HepG2 (cell line): ENCODE measurements around the gene IL1A. TPM values are rescaled to one million over a fixed set of nuclear protein-coding genes. Genes with fewer than 3 reads are reported as not detected.

Source experiments
- ATAC-seq: fragments of 200-7000 bp; cut with Tn5 transposase; 3 replicates; pipeline ENCODE4 v1.9.1; 2020; ENCODE audit warnings: mild to moderate bottlenecking, moderate library complexity
- BruUV-seq: library from RNA; stranded (reverse); fragments of 400-500 nt; replicated peaks from 2 replicates; lab custom pipeline; 2021; lab: Mats Ljungman, UMichigan
- CTCF ChIA-PET: fragments of 300-600 bp; formaldehyde crosslinking; extraction: SDS; loops from one replicate; lab custom pipeline; 2021; ENCODE audit warnings: low total read pairs, inconsistent platforms, low intra/inter-chr PET ratio; lab: Yijun Ruan, JAX
- POLR2A ChIA-PET: fragments of 350-600 bp; sonication (Branson Sonifier 250); formaldehyde crosslinking; loops from one replicate; lab custom pipeline; 2020; ENCODE audit warnings: antibody characterized with exemption, inconsistent platforms; lab: Yijun Ruan, JAX
- DNase-seq: peaks from one replicate; pipeline ENCODE4 v3.0.0-alpha.2; 2015; ENCODE audit warnings: low spot score
- FAIRE-seq: peaks from 3 replicates; lab custom pipeline; 2011; peaks lifted over from hg19 to GRCh38; lab: Jason Lieb, UNC
- H2AFZ ChIP-seq: one replicate; pipeline ENCODE4 v1.6.1; 2011; ENCODE audit warnings: low read length, inconsistent platforms
- H3K27ac ChIP-seq: fragments of 300-600 bp; 3 replicates; pipeline ENCODE4 v1.8.0; 2011; ENCODE audit warnings: mixed run types, mild to moderate bottlenecking, mixed read lengths, low read length, inconsistent platforms; ENCODE audit not compliant: insufficient read depth; ENCODE audit errors: extremely low read length
- H3K27me3 ChIP-seq, 2 experiments: fragments of 200-600 bp in 1 of 2; 2 replicates in 1 of 2; 3 replicates in 1 of 2; pipeline versions ENCODE4 v1.6.0 to v1.8.0; 2011; ENCODE audit warnings: low read length in 2 of 2, mild to moderate bottlenecking in 2 of 2, moderate library complexity in 2 of 2, inconsistent platforms in 1 of 2; ENCODE audit not compliant: insufficient read depth in 2 of 2, control insufficient read depth in 1 of 2
- H3K36me3 ChIP-seq, 2 experiments: fragments of 200-600 bp in 1 of 2; replicated peaks in 1 of 2; 2 replicates in 1 of 2; 3 replicates in 1 of 2; pipeline versions ENCODE4 v1.5.1 to v1.8.0; 2011; ENCODE audit warnings: low read length in 2 of 2, inconsistent platforms in 1 of 2; ENCODE audit not compliant: insufficient read depth in 2 of 2, control insufficient read depth in 1 of 2
- H3K4me1 ChIP-seq: 2 replicates; pipeline ENCODE4 v1.5.1; 2012; ENCODE audit warnings: low read length, inconsistent platforms; ENCODE audit not compliant: insufficient read depth
- H3K4me2 ChIP-seq: 2 replicates; pipeline ENCODE4 v1.6.0; 2011; ENCODE audit warnings: low read depth, low read length, inconsistent platforms
- H3K4me3 ChIP-seq, 3 experiments: fragments of 200-600 bp in 1 of 3; sonication (generic), shearing (Covaris generic) in 1 of 3; replicated peaks in 1 of 3; 2 replicates each; pipeline ENCODE4 v1.5.1; 2011 to 2016; ENCODE audit warnings: low read length in 3 of 3, inconsistent platforms in 2 of 3, low read depth in 2 of 3, mild to moderate bottlenecking in 2 of 3, control low read depth in 1 of 3, mixed read lengths in 1 of 3; ENCODE audit not compliant: insufficient read depth in 1 of 3
- H3K79me2 ChIP-seq: one replicate; pipeline ENCODE4 v1.6.1; 2011; ENCODE audit warnings: low read length, inconsistent platforms; ENCODE audit not compliant: insufficient read depth
- H3K9ac ChIP-seq: 2 replicates; pipeline ENCODE4 v1.6.0; 2011; ENCODE audit warnings: mild to moderate bottlenecking, low read depth, low read length, inconsistent platforms; ENCODE audit not compliant: insufficient read depth
- H3K9me3 ChIP-seq: 2 replicates; pipeline ENCODE4 v1.5.1; 2012; ENCODE audit warnings: mild to moderate bottlenecking, low read length
- H4K20me1 ChIP-seq: 2 replicates; pipeline ENCODE4 v1.6.0; 2011; ENCODE audit warnings: inconsistent platforms, mild to moderate bottlenecking, low read length, moderate library complexity; ENCODE audit not compliant: insufficient read depth
- JUNB ChIP-seq: sonication (generic); formaldehyde crosslinking; IDR thresholded peaks from 2 replicates; pipeline ENCODE4 v1.8.0; 2022; ENCODE audit warnings: missing genetic modification reagents, mild to moderate bottlenecking, borderline replicate concordance
- NFE2L1 ChIP-seq: sonication (generic); formaldehyde crosslinking; IDR thresholded peaks from 2 replicates; pipeline ENCODE4 v1.4.0; 2020; ENCODE audit warnings: missing genetic modification reagents, mild to moderate bottlenecking, borderline replicate concordance
- RBM39 ChIP-seq: fragments of 200-400 bp; formaldehyde crosslinking; IDR thresholded peaks from one replicate; pipeline ENCODE4 v1.6.1; 2018; ENCODE audit warnings: antibody characterized with exemption, mild to moderate bottlenecking, low read depth, low read length; ENCODE audit not compliant: poor library complexity, severe bottlenecking
- SSRP1 ChIP-seq: IDR thresholded peaks from 2 replicates; pipeline ENCODE4 v1.6.1; 2016; ENCODE audit warnings: control low read depth
- USF2 ChIP-seq, 2 experiments: sonication (generic) in 1 of 2; formaldehyde crosslinking in 1 of 2; IDR thresholded peaks; 2 replicates each; pipeline versions ENCODE4 v1.5.1 to v1.6.1; 2011 to 2020; ENCODE audit warnings: borderline replicate concordance in 1 of 2, low read depth in 1 of 2, low read length in 1 of 2, mild to moderate bottlenecking in 1 of 2, missing genetic modification reagents in 1 of 2, moderate library complexity in 1 of 2
- ZNF256 ChIP-seq: sonication (generic); formaldehyde crosslinking; conservative IDR thresholded peaks from 2 replicates; pipeline ENCODE4 v1.4.0; 2020; ENCODE audit warnings: missing genetic modification reagents
- ZNF326 ChIP-seq: sonication (generic); formaldehyde crosslinking; IDR thresholded peaks from 2 replicates; pipeline ENCODE4 v1.4.0; 2020; ENCODE audit warnings: missing genetic modification reagents, borderline replicate concordance
- ZNF589 ChIP-seq: sonication (generic); formaldehyde crosslinking; conservative IDR thresholded peaks from 2 replicates; pipeline ENCODE4 v1.8.0; 2022; ENCODE audit warnings: mild to moderate bottlenecking, moderate library complexity, missing genetic modification reagents
- WGBS: methylation state at CpG from one replicate; pipeline ENCODE4 v1.1.6; 2017; ENCODE audit warnings: low lambda C conversion rate; 5-methylcytosine and 5-hydroxymethylcytosine counted together
- in situ Hi-C: cut with HindIII; loops from 2 replicates; pipeline ENCODE4 v1.10.0; 2017; ENCODE audit warnings: low pct_unique_long_range_greater_than_20kb; ENCODE audit not compliant: extremely low pct_ligation_motif_present
- intact Hi-C: fragments of 100-400 bp; cut with micrococcal nuclease; formaldehyde crosslinking; loops from one replicate; pipeline ENCODE4 v1.10.0; 2022; ENCODE audit not compliant: unreplicated experiment
- polyA plus RNA-seq, 8 experiments: library from polyadenylated mRNA; depleted of rRNA in 3 of 8; stranded (reverse) in 7 of 8; unstranded in 1 of 8; fragments of >200 nt; fragmentation: Illumina TruSeq in 4 of 8; extraction: Trizol in 4 of 8; gene quantifications; 2 replicates each; pipeline versions ENCODE4 v1.2.1 to v1.2.3, GENCODE V29; 2011 to 2016; ENCODE audit warnings: low read depth in 4 of 8, missing spikeins in 1 of 8, mixed read lengths in 1 of 8; ENCODE audit not compliant: insufficient read depth in 1 of 8
- total RNA-seq, 5 experiments: library from RNA; depleted of rRNA; stranded (reverse); fragments of >200 nt; fragmentation: Illumina TruSeq; extraction: Trizol; gene quantifications; 2 replicates each; pipeline ENCODE4 v1.2.3, GENCODE V29; 2016; ENCODE audit warnings: low read depth in 1 of 5
- TF ChIP-seq, protein P1 (sequence below): sonication (generic); formaldehyde crosslinking; IDR thresholded peaks from 2 replicates; pipeline ENCODE4 v1.9.0; 2021; ENCODE audit warnings: mild to moderate bottlenecking, missing genetic modification reagents
- TF ChIP-seq, protein P2 (sequence below): IDR thresholded peaks from 2 replicates; pipeline ENCODE4 v1.6.1; 2016; ENCODE audit warnings: mild to moderate bottlenecking

IL1A gene
- total and polyA plus RNA-seq, 2 of the 13 experiments (the other 11 are each of a cell fraction or from before 2014, with no cell fraction given) = not detected

DNA sequence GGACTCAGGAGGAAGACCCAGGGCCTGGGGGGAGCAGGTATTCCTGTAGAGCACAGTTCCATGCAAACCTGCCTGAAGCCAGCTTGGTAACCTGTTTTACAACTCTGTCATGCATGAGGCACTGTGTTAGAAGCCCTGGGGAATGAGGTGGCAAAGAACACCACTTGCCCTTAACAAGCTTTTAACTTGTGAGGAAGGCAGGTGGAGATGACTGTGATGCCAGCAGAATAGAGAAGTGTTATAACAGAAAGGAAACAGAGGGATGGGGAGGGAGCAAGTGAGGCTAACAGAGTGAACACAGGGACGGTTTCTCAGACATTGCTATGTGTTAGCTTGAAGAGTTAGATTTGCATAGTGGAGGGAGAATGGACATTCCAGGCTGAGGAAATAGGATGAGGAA is 11.5 kb upstream of the IL1A start:
- no peak for DNase-seq
- no TSS peak for BruUV-seq
- no peak for TF ChIP-seq SSRP1 (CRISPR knock-in tag)
- TF ChIP-seq, protein P1, sequence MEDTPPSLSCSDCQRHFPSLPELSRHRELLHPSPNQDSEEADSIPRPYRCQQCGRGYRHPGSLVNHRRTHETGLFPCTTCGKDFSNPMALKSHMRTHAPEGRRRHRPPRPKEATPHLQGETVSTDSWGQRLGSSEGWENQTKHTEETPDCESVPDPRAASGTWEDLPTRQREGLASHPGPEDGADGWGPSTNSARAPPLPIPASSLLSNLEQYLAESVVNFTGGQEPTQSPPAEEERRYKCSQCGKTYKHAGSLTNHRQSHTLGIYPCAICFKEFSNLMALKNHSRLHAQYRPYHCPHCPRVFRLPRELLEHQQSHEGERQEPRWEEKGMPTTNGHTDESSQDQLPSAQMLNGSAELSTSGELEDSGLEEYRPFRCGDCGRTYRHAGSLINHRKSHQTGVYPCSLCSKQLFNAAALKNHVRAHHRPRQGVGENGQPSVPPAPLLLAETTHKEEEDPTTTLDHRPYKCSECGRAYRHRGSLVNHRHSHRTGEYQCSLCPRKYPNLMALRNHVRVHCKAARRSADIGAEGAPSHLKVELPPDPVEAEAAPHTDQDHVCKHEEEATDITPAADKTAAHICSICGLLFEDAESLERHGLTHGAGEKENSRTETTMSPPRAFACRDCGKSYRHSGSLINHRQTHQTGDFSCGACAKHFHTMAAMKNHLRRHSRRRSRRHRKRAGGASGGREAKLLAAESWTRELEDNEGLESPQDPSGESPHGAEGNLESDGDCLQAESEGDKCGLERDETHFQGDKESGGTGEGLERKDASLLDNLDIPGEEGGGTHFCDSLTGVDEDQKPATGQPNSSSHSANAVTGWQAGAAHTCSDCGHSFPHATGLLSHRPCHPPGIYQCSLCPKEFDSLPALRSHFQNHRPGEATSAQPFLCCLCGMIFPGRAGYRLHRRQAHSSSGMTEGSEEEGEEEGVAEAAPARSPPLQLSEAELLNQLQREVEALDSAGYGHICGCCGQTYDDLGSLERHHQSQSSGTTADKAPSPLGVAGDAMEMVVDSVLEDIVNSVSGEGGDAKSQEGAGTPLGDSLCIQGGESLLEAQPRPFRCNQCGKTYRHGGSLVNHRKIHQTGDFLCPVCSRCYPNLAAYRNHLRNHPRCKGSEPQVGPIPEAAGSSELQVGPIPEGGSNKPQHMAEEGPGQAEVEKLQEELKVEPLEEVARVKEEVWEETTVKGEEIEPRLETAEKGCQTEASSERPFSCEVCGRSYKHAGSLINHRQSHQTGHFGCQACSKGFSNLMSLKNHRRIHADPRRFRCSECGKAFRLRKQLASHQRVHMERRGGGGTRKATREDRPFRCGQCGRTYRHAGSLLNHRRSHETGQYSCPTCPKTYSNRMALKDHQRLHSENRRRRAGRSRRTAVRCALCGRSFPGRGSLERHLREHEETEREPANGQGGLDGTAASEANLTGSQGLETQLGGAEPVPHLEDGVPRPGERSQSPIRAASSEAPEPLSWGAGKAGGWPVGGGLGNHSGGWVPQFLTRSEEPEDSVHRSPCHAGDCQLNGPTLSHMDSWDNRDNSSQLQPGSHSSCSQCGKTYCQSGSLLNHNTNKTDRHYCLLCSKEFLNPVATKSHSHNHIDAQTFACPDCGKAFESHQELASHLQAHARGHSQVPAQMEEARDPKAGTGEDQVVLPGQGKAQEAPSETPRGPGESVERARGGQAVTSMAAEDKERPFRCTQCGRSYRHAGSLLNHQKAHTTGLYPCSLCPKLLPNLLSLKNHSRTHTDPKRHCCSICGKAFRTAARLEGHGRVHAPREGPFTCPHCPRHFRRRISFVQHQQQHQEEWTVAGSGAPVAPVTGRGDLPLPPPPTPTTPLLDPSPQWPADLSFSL (CRISPR knock-in tag) = no peak
- no peak for TF ChIP-seq JUNB (CRISPR knock-in tag)
- no peak for TF ChIP-seq RBM39
- TF ChIP-seq NFE2L1 (CRISPR knock-in tag) = no peak
- TF ChIP-seq USF2 (IDR thresholded peaks at IDR 0.05; ENCODE audit: low read depth, low read length) = no peak
- TF ChIP-seq USF2 (CRISPR knock-in tag; IDR thresholded peaks at IDR 0.05; ENCODE audit: borderline replicate concordance) = no peak
- TF ChIP-seq, protein P2, sequence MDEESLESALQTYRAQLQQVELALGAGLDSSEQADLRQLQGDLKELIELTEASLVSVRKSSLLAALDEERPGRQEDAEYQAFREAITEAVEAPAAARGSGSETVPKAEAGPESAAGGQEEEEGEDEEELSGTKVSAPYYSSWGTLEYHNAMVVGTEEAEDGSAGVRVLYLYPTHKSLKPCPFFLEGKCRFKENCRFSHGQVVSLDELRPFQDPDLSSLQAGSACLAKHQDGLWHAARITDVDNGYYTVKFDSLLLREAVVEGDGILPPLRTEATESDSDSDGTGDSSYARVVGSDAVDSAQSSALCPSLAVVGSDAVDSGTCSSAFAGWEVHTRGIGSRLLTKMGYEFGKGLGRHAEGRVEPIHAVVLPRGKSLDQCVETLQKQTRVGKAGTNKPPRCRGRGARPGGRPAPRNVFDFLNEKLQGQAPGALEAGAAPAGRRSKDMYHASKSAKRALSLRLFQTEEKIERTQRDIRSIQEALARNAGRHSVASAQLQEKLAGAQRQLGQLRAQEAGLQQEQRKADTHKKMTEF (CRISPR knock-in tag) = no peak
- TF ChIP-seq ZNF326 (CRISPR knock-in tag) = no peak
- TF ChIP-seq ZNF256 (CRISPR knock-in tag) = no peak
- no peak for TF ChIP-seq ZNF589
- TF ChIP-seq, all 625 proteins: peak for 0
- 84% methylated on average over 1 of the region's 1 CpG for WGBS
- Histone ChIP-seq H2AFZ (no peak overlapping the region), H3K9ac (no peak overlapping the region), H3K4me2 (no peak overlapping the region), H3K4me1 (peaks cover 33% of the 10 kb centered on the region), H4K20me1 (no peaks in the 10 kb centered on the region), H3K4me3 (no peak overlapping the region), H3K27me3 (no peaks in the 10 kb centered on the region), H3K27ac (no peak overlapping the region), H3K36me3 (no peaks in the 10 kb centered on the region), H3K79me2 (no peaks in the 10 kb centered on the region), H3K9me3 (no peaks in the 10 kb centered on the region)
- ChIA-PET POLR2A (no interaction called here), CTCF (no interaction called here)
- in situ Hi-C loops (no loop called here), intact Hi-C loops (no loop called here)
- ATAC-seq (no peak), FAIRE-seq (no peak)
